ENCODE measurements around the gene EPM2A.

Gene EPM2A

GRCh38 chr6:145648149-145648548 lies 87.2 kb downstream of the EPM2A start:
- in situ Hi-C loops (cut with HindIII; ENCODE audit: low pct_unique_long_range_greater_than_20kb, low sequenced_read_pairs) = no loop called here
- no peak for DNase-seq (ENCODE audit: low read depth in 1 of 2, low spot score in 1 of 2)

DNA sequence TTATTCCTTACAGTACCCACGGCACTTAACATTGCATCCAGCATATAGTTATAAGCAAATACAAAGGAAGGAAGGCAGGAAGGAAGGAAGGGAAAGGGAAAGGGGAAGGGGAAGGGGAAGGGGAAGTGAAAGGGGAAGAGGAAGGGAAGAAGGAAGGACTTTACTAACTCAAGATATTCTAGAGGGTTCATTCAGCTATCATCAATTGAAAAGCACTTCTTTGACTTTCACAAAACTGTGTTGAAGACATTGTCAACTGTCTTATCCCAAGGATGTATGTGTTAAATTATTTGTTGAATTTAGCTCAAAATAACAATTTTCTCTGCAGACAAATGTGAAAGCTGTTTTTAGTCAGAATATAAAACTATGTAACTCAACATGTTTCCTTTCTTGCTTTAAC lies 87.7 kb downstream of the EPM2A start:
- DNase-seq (ENCODE audit: low read depth in 1 of 2, low spot score in 1 of 2) = no peak
- in situ Hi-C loops (cut with HindIII; ENCODE audit: low pct_unique_long_range_greater_than_20kb, low sequenced_read_pairs) = no loop called here
- no peak for TF ChIP-seq JUND (IDR thresholded peaks at IDR 0.05; ENCODE audit: low read depth)

More at GRCh38 chr6:145648149-145648548, 87.2 kb downstream of the EPM2A start:
- TF ChIP-seq JUND (IDR thresholded peaks at IDR 0.05; ENCODE audit: low read depth) = no peak

DNA sequence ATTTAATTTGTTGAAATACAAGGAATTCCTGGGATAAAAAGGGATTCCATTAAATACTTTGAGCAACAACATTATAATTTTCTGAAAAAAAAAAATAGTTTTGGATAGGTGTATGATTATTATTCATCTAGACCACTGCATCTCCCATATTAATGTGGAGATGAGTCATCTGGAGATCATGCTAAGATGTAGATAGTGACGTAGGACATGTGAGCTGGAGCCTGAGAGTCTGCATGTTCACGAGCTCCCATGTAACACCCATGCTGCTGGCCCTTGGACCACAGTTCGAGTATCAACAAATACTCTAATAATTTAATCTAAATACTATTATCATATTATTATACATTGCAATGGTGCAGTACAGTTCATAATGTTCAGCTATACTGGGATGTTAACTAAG lies 91.6 kb downstream of the EPM2A start:
- in situ Hi-C loops (cut with HindIII; ENCODE audit: low pct_unique_long_range_greater_than_20kb, low sequenced_read_pairs) = no loop called here
- TF ChIP-seq JUND (IDR thresholded peaks at IDR 0.05; ENCODE audit: low read depth) = no peak
- DNase-seq (ENCODE audit: low read depth in 1 of 2, low spot score in 1 of 2) = no peak

GRCh38 chr6:145633981-145634627 lies 101.2 kb downstream of the EPM2A start:
- no peak for TF ChIP-seq JUND (IDR thresholded peaks at IDR 0.05; ENCODE audit: low read depth)
- peak; percentile 31 to 77 for DNase-seq (ENCODE audit: low read depth in 1 of 2, low spot score in 1 of 2)
- in situ Hi-C loops (cut with HindIII; ENCODE audit: low pct_unique_long_range_greater_than_20kb, low sequenced_read_pairs) = no loop called here

DNA sequence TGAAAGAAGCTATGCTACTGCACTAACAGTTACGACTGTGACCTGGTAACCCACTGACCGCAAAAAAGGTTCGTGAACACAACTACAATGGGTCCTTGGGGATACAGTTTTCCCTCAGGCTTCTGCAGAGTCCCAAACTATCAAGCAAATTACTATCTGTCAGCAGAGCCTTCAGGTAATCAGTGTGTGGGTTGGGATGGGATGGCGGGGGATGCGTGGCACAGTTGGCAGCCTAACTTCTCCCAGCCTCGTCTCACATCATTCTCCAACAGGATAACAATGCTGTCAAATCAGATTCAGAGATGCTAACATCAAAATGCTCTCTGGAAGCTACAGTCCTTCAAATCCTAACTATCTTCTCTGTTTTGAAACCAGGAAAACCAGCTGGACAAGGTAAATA lies 102.3 kb downstream of the EPM2A start:
- in situ Hi-C loops (cut with HindIII; ENCODE audit: low pct_unique_long_range_greater_than_20kb, low sequenced_read_pairs) = no loop called here
- DNase-seq (ENCODE audit: low read depth in 1 of 2, low spot score in 1 of 2) = no peak
- TF ChIP-seq JUND (IDR thresholded peaks at IDR 0.05; ENCODE audit: low read depth) = no peak

DNA sequence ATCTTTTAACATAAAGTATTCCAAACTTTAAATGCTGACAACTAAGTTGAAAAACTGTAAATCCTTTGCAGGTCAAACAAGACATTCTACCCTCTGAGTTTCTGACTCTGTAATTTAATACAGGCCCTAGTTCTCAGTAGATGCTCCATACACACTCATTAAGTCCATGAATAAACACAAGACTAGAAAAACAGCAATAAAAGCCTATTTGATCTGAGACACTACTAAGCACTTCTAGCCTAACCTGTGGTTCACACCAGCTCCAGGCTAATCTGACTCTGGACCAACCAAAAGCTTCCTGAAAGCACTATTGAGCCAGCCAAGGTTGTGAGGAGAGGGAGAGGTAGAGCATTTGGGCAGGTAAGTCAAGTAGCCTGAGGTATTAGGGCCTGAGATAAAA lies 103.9 kb downstream of the EPM2A start:
- no peak for TF ChIP-seq JUND (IDR thresholded peaks at IDR 0.05; ENCODE audit: low read depth)
- peak in 1 of 2 experiments; percentile 8 for DNase-seq (ENCODE audit: low read depth in 1 of 2, low spot score in 1 of 2)

DNA sequence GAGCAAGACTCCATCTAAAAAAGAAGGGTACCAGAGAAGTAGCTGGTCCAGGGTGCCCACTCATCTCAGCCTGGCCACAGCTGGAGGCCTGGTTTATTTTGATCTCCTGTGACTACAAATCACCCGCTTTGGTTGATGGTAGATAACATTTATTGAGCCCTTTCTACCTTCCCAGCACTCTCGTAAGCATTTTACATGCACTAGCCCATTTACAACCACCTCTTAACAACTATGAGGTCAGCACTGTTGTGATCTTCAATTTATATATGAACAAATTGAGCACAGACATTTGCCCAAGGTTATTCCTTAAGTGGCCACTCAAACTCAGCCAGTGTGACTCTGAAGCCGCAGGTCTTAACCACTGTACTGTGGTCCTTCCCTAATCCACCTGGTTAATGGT lies 104.7 kb downstream of the EPM2A start:
- in situ Hi-C loops (cut with HindIII; ENCODE audit: low pct_unique_long_range_greater_than_20kb, low sequenced_read_pairs) = no loop called here
- DNase-seq (ENCODE audit: low read depth in 1 of 2, low spot score in 1 of 2) = no peak
- TF ChIP-seq JUND (IDR thresholded peaks at IDR 0.05; ENCODE audit: low read depth) = no peak

More for the DNA sequence above, 103.9 kb downstream of the EPM2A start:
- in situ Hi-C loops (cut with HindIII; ENCODE audit: low pct_unique_long_range_greater_than_20kb, low sequenced_read_pairs) = no loop called here

GRCh38 chr6:145629478-145629877 lies 105.8 kb downstream of the EPM2A start:
- no peak for TF ChIP-seq JUND (IDR thresholded peaks at IDR 0.05; ENCODE audit: low read depth)
- in situ Hi-C loops (cut with HindIII; ENCODE audit: low pct_unique_long_range_greater_than_20kb, low sequenced_read_pairs) = no loop called here
- no peak for DNase-seq (ENCODE audit: low read depth in 1 of 2, low spot score in 1 of 2)

- in situ Hi-C loops (cut with HindIII; ENCODE audit: low pct_unique_long_range_greater_than_20kb, low sequenced_read_pairs) = no loop called here
- TF ChIP-seq JUND (IDR thresholded peaks at IDR 0.05; ENCODE audit: low read depth) = no peak
- DNase-seq (ENCODE audit: low read depth in 1 of 2, low spot score in 1 of 2) = no peak
These were observed 107.9 kb downstream of the EPM2A start for GRCh38 chr6:145627451-145627850.

DNA sequence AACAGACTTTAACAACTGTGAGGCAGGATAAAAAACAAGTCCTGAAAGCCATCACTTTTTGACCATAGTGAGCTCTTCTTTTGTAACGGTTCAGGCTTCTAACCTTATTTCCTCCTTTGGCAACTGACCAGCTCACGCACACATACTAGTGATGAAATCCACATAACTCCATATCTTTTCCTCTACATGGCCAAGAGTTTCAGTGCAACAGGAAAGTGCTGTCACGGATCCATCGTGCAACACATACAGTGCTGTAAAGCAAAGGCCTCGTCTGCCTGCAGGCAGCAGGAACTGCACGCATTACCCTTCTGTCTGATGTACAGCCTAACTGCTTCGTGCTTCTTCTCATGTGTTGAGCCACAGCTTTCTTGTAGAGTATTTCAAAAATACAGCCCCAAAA lies 108.5 kb downstream of the EPM2A start:
- no peak for DNase-seq (ENCODE audit: low read depth in 1 of 2, low spot score in 1 of 2)
- in situ Hi-C loops (cut with HindIII; ENCODE audit: low pct_unique_long_range_greater_than_20kb, low sequenced_read_pairs) = no loop called here

GRCh38 chr6:145623231-145623630 lies 112.1 kb downstream of the EPM2A start:
- no peak for TF ChIP-seq JUND (IDR thresholded peaks at IDR 0.05; ENCODE audit: low read depth)
- in situ Hi-C loops (cut with HindIII; ENCODE audit: low pct_unique_long_range_greater_than_20kb, low sequenced_read_pairs) = no loop called here
- DNase-seq (ENCODE audit: low read depth in 1 of 2, low spot score in 1 of 2) = peak in 1 of 2 experiments; percentile 6

More for the DNA sequence above, 108.5 kb downstream of the EPM2A start:
- no peak for TF ChIP-seq JUND (IDR thresholded peaks at IDR 0.05; ENCODE audit: low read depth)

DNA sequence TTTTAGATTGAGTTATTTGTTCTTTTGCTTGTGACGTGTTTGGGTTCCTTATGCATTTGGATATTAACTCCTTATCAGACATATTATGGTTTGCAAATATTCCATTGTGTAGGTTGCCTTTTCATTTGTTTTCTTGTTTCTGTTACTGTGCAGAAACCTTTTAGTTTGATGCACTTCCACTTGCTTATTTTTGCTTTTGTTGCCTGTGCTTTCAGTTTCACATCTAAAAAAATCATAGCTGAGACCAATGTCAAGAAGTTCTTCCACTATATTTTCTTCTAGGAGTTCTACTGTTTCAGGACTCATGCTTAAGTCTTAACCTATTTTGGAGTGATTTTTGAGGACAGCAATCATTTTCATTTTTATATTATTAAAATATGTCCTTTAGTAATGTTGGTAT lies 113.5 kb downstream of the EPM2A start:
- in situ Hi-C loops (cut with HindIII; ENCODE audit: low pct_unique_long_range_greater_than_20kb, low sequenced_read_pairs) = no loop called here
- DNase-seq (ENCODE audit: low read depth in 1 of 2, low spot score in 1 of 2) = no peak
- TF ChIP-seq JUND (IDR thresholded peaks at IDR 0.05; ENCODE audit: low read depth) = no peak

DNA sequence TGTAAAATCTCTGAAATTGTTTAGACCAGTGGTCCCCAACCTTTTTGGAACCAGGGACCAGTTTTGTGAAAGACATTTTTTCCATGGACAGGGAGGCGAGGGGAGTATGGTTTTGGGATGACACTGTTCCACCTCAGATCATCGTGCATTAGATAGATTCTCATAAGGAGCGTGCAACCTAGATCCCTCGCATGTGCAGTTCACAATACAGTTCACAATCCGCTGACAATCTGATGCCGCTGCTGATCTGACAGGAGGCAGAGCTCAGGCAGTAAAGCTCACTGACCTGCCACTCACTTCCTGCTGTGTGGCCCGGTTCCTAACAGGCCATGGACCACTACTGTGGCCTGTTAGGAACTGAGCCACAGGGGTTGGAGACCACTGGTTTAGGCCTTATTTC lies 115.2 kb downstream of the EPM2A start:
- in situ Hi-C loops (cut with HindIII; ENCODE audit: low pct_unique_long_range_greater_than_20kb, low sequenced_read_pairs) = no loop called here
- TF ChIP-seq JUND (IDR thresholded peaks at IDR 0.05; ENCODE audit: low read depth) = no peak
- DNase-seq (ENCODE audit: low read depth in 1 of 2, low spot score in 1 of 2) = no peak

GRCh38 chr6:145609521-145609920 lies 125.8 kb downstream of the EPM2A start:
- DNase-seq (ENCODE audit: low read depth in 1 of 2, low spot score in 1 of 2) = no peak
- in situ Hi-C loops (cut with HindIII; ENCODE audit: low pct_unique_long_range_greater_than_20kb, low sequenced_read_pairs) = no loop called here
- TF ChIP-seq JUND (IDR thresholded peaks at IDR 0.05; ENCODE audit: low read depth) = no peak
